Panc1 (cell line): ENCODE measurements around the gene GOSR1. TPM values are rescaled to one million over a fixed set of nuclear protein-coding genes. Genes with fewer than 3 reads are reported as not detected.

ENCODE experiments used
- ATAC-seq: fragments of 200-7000 bp; cut with Tn5 transposase; 2 replicates; pipeline ENCODE4 v1.9.1; 2020; ENCODE audit warnings: mild to moderate bottlenecking, moderate library complexity
- BruUV-seq: library from RNA; stranded (reverse); fragments of 400-500 nt; replicated peaks from 2 replicates; lab custom pipeline; 2021; lab: Mats Ljungman, UMichigan
- CTCF ChIA-PET: fragments of 300-600 bp; sonication (Branson Sonifier 250); formaldehyde crosslinking; loops from one replicate; lab custom pipeline; 2022; ENCODE audit warnings: antibody characterized with exemption; lab: Charles Lee
- POLR2A ChIA-PET: fragments of 300-600 bp; sonication (Branson Sonifier 250); formaldehyde crosslinking; loops from one replicate; lab custom pipeline; 2022; ENCODE audit warnings: antibody characterized with exemption; lab: Charles Lee
- DNase-seq: peaks from one replicate; pipeline ENCODE4 v3.0.0-alpha.2; 2010; ENCODE audit warnings: low read depth, low spot score
- H3K27ac ChIP-seq: 2 replicates; pipeline ENCODE4 v1.5.1; 2011; ENCODE audit warnings: mild to moderate bottlenecking, low read length, inconsistent platforms
- H3K27me3 ChIP-seq: fragments of 200-500 bp; sonication (Bioruptor generic); 2 replicates; pipeline ENCODE4 v1.6.0; 2014; ENCODE audit warnings: low read length, inconsistent platforms; ENCODE audit not compliant: control insufficient read depth, insufficient read depth
- H3K36me3 ChIP-seq: fragments of 200-500 bp; sonication (Bioruptor generic); 2 replicates; pipeline ENCODE4 v1.5.1; 2014; ENCODE audit warnings: inconsistent platforms, mild to moderate bottlenecking, low read length, moderate library complexity; ENCODE audit not compliant: control insufficient read depth, insufficient read depth
- H3K4me1 ChIP-seq: 2 replicates; pipeline ENCODE4 v1.5.1; 2011; ENCODE audit warnings: inconsistent platforms, mild to moderate bottlenecking, low read length, moderate library complexity; ENCODE audit not compliant: control insufficient read depth, insufficient read depth
- H3K4me3 ChIP-seq, 2 experiments: 2 replicates each; pipeline ENCODE4 v1.5.1; 2011 to 2012; ENCODE audit warnings: low read depth in 2 of 2, low read length in 2 of 2, mild to moderate bottlenecking in 2 of 2, inconsistent platforms in 1 of 2, moderate library complexity in 1 of 2
- H3K9me3 ChIP-seq: fragments of 200-500 bp; sonication (Bioruptor generic); 2 replicates; pipeline ENCODE4 v1.5.1; 2014; ENCODE audit warnings: low read depth, mild to moderate bottlenecking, inconsistent platforms, low read length, moderate library complexity; ENCODE audit not compliant: control insufficient read depth, insufficient read depth
- CTCF ChIP-seq: fragments of 450-650 bp; IDR thresholded peaks from 2 replicates; pipeline ENCODE4 v1.5.1; 2017; ENCODE audit warnings: mild to moderate bottlenecking
- POLR2AphosphoS5 ChIP-seq: IDR thresholded peaks from 2 replicates; pipeline ENCODE4 v1.6.1; 2012; ENCODE audit warnings: mild to moderate bottlenecking, low read depth, low read length, moderate library complexity
- SIN3A ChIP-seq: IDR thresholded peaks from 2 replicates; pipeline ENCODE4 v1.6.1; 2012; ENCODE audit warnings: low read depth, mild to moderate bottlenecking, low read length, moderate library complexity, borderline replicate concordance; ENCODE audit not compliant: insufficient read depth
- TCF7L2 ChIP-seq: IDR thresholded peaks from 2 replicates; pipeline ENCODE4 v1.6.1; 2011; ENCODE audit warnings: mild to moderate bottlenecking, low read depth, low read length, inconsistent platforms
- in situ Hi-C: cut with HindIII; loops from 2 replicates; pipeline ENCODE4 v1.10.0; 2016; ENCODE audit warnings: low sequenced_read_pairs, low pct_unique_long_range_greater_than_20kb
- intact Hi-C: fragments of 100-400 bp; cut with micrococcal nuclease; formaldehyde crosslinking; loops from one replicate; pipeline ENCODE4 v1.10.0; 2022; ENCODE audit not compliant: unreplicated experiment
- total RNA-seq: library from RNA; stranded (reverse); gene quantifications from one replicate; pipeline ENCODE4 v1.2.1, GENCODE V29; 2021; ENCODE audit not compliant: unreplicated experiment
- TF ChIP-seq, protein P1 (sequence below), 2 experiments: IDR thresholded peaks; 2 replicates each; pipeline ENCODE4 v1.6.1; 2011 to 2012; ENCODE audit warnings: low read depth in 2 of 2, control low read depth in 1 of 2, low read length in 1 of 2, mild to moderate bottlenecking in 1 of 2, moderate library complexity in 1 of 2; ENCODE audit not compliant: insufficient read depth in 1 of 2

GOSR1 gene
- total RNA-seq, 1 experiment from 2014 or later = 68.0 TPM

DNA sequence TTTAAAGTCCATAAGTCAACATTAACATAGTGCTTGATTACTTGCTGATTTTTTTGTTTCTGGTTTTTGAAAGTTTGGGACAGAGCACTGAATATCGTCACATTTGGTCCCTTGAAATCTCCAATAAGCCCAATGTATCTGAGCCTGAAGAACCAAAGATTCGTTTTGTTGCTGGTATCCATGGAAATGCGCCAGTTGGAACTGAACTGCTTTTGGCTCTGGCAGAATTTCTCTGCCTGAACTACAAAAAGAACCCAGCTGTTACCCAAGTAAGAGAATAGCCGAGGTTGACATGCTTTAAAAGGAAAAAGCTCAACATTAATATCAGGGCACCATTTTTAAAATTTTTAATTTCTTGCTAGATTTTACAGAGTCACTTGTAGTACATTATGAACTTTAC, 27.7 kb upstream of the GOSR1 start:
- no peaks in the 10 kb centered on the region for H3K4me1 ChIP-seq
- intact Hi-C loops (no loop called here), in situ Hi-C loops (no loop called here)
- H3K27me3 ChIP-seq = no peaks in the 10 kb centered on the region
- H3K4me3 ChIP-seq = no peak overlapping the region
- ChIA-PET CTCF (no interaction called here), POLR2A (no interaction called here)
- no peak for TF ChIP-seq POLR2AphosphoS5
- TF ChIP-seq, protein P1, sequence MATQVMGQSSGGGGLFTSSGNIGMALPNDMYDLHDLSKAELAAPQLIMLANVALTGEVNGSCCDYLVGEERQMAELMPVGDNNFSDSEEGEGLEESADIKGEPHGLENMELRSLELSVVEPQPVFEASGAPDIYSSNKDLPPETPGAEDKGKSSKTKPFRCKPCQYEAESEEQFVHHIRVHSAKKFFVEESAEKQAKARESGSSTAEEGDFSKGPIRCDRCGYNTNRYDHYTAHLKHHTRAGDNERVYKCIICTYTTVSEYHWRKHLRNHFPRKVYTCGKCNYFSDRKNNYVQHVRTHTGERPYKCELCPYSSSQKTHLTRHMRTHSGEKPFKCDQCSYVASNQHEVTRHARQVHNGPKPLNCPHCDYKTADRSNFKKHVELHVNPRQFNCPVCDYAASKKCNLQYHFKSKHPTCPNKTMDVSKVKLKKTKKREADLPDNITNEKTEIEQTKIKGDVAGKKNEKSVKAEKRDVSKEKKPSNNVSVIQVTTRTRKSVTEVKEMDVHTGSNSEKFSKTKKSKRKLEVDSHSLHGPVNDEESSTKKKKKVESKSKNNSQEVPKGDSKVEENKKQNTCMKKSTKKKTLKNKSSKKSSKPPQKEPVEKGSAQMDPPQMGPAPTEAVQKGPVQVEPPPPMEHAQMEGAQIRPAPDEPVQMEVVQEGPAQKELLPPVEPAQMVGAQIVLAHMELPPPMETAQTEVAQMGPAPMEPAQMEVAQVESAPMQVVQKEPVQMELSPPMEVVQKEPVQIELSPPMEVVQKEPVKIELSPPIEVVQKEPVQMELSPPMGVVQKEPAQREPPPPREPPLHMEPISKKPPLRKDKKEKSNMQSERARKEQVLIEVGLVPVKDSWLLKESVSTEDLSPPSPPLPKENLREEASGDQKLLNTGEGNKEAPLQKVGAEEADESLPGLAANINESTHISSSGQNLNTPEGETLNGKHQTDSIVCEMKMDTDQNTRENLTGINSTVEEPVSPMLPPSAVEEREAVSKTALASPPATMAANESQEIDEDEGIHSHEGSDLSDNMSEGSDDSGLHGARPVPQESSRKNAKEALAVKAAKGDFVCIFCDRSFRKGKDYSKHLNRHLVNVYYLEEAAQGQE (IDR thresholded peaks at IDR 0.05; ENCODE audit: insufficient read depth in 1 of 2, low read depth in 2 of 2, low read length in 1 of 2) = no peak
- TF ChIP-seq CTCF = no peak
- TF ChIP-seq SIN3A = no peak
- TF ChIP-seq TCF7L2 = no peak
- BruUV-seq = no TSS peak
- DNase-seq (no peak), ATAC-seq (no peak)
- H3K36me3 ChIP-seq = no peaks in the 10 kb centered on the region
- H3K27ac ChIP-seq = no peak overlapping the region
- no peaks in the 10 kb centered on the region for H3K9me3 ChIP-seq

DNA sequence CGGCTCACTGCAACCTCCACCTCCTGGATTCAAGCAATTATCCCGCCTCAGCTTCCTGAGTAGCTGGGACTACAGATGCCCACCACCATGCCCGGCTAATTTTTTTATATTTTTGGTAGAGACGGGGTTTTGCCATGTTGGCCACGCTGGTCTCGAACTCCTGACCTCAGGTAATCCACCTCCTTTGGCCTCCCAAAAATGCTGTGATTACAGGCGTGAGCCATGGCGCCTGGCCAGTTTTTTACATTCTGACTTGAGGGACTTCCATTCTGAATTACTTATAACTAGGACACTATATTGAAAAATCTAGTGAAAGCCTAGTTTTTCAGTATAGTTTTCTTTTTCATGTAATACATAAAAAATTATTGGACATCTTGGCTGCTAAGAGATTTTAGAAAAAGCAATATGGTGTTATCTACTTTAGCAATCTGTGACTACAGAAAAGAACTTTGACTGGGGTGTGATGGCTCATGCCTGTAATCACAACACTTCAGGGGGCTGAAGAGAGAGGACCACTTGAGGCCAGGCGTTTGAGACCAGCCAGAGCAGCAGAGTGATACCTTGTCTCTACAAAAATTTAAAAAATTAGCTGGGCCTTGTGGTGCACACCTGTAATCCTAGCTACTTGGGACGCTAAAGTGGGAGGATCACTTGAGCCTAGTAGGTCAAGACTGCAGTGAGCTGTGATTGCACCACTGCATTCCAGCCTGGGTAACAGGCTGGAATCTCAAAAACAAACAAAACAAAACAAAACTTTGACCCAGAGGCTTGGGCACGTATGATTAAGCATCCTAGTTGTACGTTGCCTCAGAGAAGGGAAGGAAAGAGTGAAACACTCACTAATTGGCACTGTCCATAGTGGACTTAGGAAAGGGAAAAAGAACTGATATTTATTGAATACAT, 26.8 kb upstream of the GOSR1 start:
- ChIA-PET CTCF (no interaction called here), POLR2A (no interaction called here)
- Histone ChIP-seq H3K4me1 (no peaks in the 10 kb centered on the region), H3K36me3 (no peaks in the 10 kb centered on the region), H3K27me3 (no peaks in the 10 kb centered on the region), H3K9me3 (no peaks in the 10 kb centered on the region), H3K4me3 (no peak overlapping the region), H3K27ac (no peak overlapping the region)
- ATAC-seq (no peak), DNase-seq (no peak)
- in situ Hi-C loops (no loop called here), intact Hi-C loops (no loop called here)
- BruUV-seq = no TSS peak
- no peak for TF ChIP-seq TCF7L2
- TF ChIP-seq, protein P1 (IDR thresholded peaks at IDR 0.05; ENCODE audit: insufficient read depth in 1 of 2, low read depth in 2 of 2, low read length in 1 of 2) = no peak
- TF ChIP-seq SIN3A = no peak
- TF ChIP-seq POLR2AphosphoS5 = no peak
- no peak for TF ChIP-seq CTCF
